WTC11 (cell line): Measurements from ENCODE around the gene CFAP251. TPM values are rescaled to one million over a fixed set of nuclear protein-coding genes. Genes with fewer than 3 reads are reported as not detected.

Experiments
- ATAC-seq: fragments of 200-7000 bp; cut with Tn5 transposase; 2 replicates; pipeline ENCODE4 v1.10.0; 2021; ENCODE audit warnings: mild to moderate bottlenecking, moderate library complexity
- CTCF ChIA-PET: fragments of 300-600 bp; sonication (Branson Sonifier 250); formaldehyde crosslinking; loops from one replicate; lab custom pipeline; 2021; ENCODE audit warnings: antibody characterized with exemption; lab: Charles Lee
- POLR2A ChIA-PET: fragments of 350-600 bp; sonication (Branson Sonifier 250); formaldehyde crosslinking; loops from one replicate; lab custom pipeline; 2021; ENCODE audit warnings: antibody characterized with exemption; lab: Charles Lee
- DNase-seq: peaks from one replicate; pipeline ENCODE4 v3.0.0; 2021; ENCODE audit warnings: low spot score
- H3K27ac Mint-ChIP-seq: 2 replicates; pipeline ENCODE4 v1.8.0; 2021; ENCODE audit warnings: mixed read lengths
- H3K27me3 Mint-ChIP-seq: 2 replicates; pipeline ENCODE4 v1.8.0; 2021; ENCODE audit warnings: low read depth, mild to moderate bottlenecking, moderate library complexity, mixed read lengths
- H3K36me3 Mint-ChIP-seq: 2 replicates; pipeline ENCODE4 v1.8.0; 2021; ENCODE audit warnings: mixed read lengths
- H3K4me1 Mint-ChIP-seq: 2 replicates; pipeline ENCODE4 v1.8.0; 2022; ENCODE audit warnings: mixed read lengths
- H3K4me3 Mint-ChIP-seq: 2 replicates; pipeline ENCODE4 v1.8.0; 2021; ENCODE audit warnings: mild to moderate bottlenecking, moderate library complexity, mixed read lengths
- H3K9me3 Mint-ChIP-seq: 2 replicates; pipeline ENCODE4 v1.8.0; 2021; ENCODE audit warnings: mixed read lengths
- ATF1 ChIP-seq: sonication (generic); formaldehyde crosslinking; IDR thresholded peaks from 2 replicates; pipeline ENCODE4 v1.8.1; 2023; ENCODE audit warnings: mild to moderate bottlenecking, moderate library complexity, missing genetic modification reagents
- GRHL2 ChIP-seq: fragments of 250-450 bp; sonication (Bioruptor Pico); IDR thresholded peaks from 2 replicates; pipeline ENCODE4 v1.8.0; 2022; ENCODE audit warnings: mild to moderate bottlenecking, moderate library complexity; ENCODE audit not compliant: insufficient replicate concordance, severe bottlenecking
- HMGA2 ChIP-seq: fragments of 250-450 bp; sonication (Bioruptor Pico); IDR thresholded peaks from 2 replicates; pipeline ENCODE4 v1.4.0; 2021; ENCODE audit warnings: mild to moderate bottlenecking, moderate library complexity
- HMGXB4 ChIP-seq: sonication (generic); formaldehyde crosslinking; IDR thresholded peaks from 2 replicates; pipeline ENCODE4 v1.8.1; 2023; ENCODE audit warnings: mild to moderate bottlenecking, moderate library complexity, missing genetic modification reagents
- IRF2 ChIP-seq: sonication (generic); formaldehyde crosslinking; IDR thresholded peaks from 2 replicates; pipeline ENCODE4 v1.8.0; 2022; ENCODE audit warnings: low read depth, missing genetic modification reagents, borderline replicate concordance
- KAT7 ChIP-seq: sonication (generic); formaldehyde crosslinking; IDR thresholded peaks from 2 replicates; pipeline ENCODE4 v1.8.1; 2023; ENCODE audit warnings: missing genetic modification reagents, mild to moderate bottlenecking, borderline replicate concordance
- MAX ChIP-seq: sonication (generic); formaldehyde crosslinking; IDR thresholded peaks from 2 replicates; pipeline ENCODE4 v1.8.0; 2022; ENCODE audit warnings: mild to moderate bottlenecking, missing genetic modification reagents
- MYBL2 ChIP-seq: sonication (generic); formaldehyde crosslinking; IDR thresholded peaks from 2 replicates; pipeline ENCODE4 v1.8.1; 2023; ENCODE audit warnings: mild to moderate bottlenecking, moderate library complexity, missing genetic modification reagents
- NFE2L1 ChIP-seq: sonication (generic); formaldehyde crosslinking; IDR thresholded peaks from 2 replicates; pipeline ENCODE4 v1.8.1; 2023; ENCODE audit warnings: missing genetic modification reagents
- NR1H2 ChIP-seq: sonication (generic); formaldehyde crosslinking; IDR thresholded peaks from 2 replicates; pipeline ENCODE4 v1.9.0; 2021; ENCODE audit warnings: mild to moderate bottlenecking, moderate library complexity, missing genetic modification reagents
- SOX15 ChIP-seq: fragments of 250-450 bp; sonication (Bioruptor Pico); IDR thresholded peaks from 2 replicates; pipeline ENCODE4 v1.9.0; 2021; ENCODE audit warnings: mild to moderate bottlenecking
- TEAD1 ChIP-seq: sonication (generic); formaldehyde crosslinking; IDR thresholded peaks from 2 replicates; pipeline ENCODE4 v1.8.0; 2022; ENCODE audit warnings: mild to moderate bottlenecking, missing genetic modification reagents
- TP53 ChIP-seq: sonication (generic); formaldehyde crosslinking; IDR thresholded peaks from 2 replicates; pipeline ENCODE4 v1.8.1; 2023; ENCODE audit warnings: mild to moderate bottlenecking, missing genetic modification reagents
- USF1 ChIP-seq: sonication (generic); formaldehyde crosslinking; IDR thresholded peaks from 2 replicates; pipeline ENCODE4 v1.8.0; 2022; ENCODE audit warnings: mild to moderate bottlenecking, missing genetic modification reagents
- USF2 ChIP-seq: sonication (generic); formaldehyde crosslinking; IDR thresholded peaks from 2 replicates; pipeline ENCODE4 v1.8.1; 2023; ENCODE audit warnings: mild to moderate bottlenecking, missing genetic modification reagents, moderate library complexity
- ZBTB43 ChIP-seq: sonication (generic); formaldehyde crosslinking; IDR thresholded peaks from 2 replicates; pipeline ENCODE4 v1.8.1; 2023; ENCODE audit warnings: mild to moderate bottlenecking, missing genetic modification reagents
- ZNF138 ChIP-seq: sonication (generic); formaldehyde crosslinking; conservative IDR thresholded peaks from 2 replicates; pipeline ENCODE4 v1.8.1; 2022; ENCODE audit warnings: mild to moderate bottlenecking, moderate library complexity, missing genetic modification reagents
- ZNF396 ChIP-seq: fragments of 250-450 bp; sonication (Bioruptor Pico); IDR thresholded peaks from 2 replicates; pipeline ENCODE4 v1.8.0; 2021; ENCODE audit warnings: mild to moderate bottlenecking, moderate library complexity, borderline replicate concordance
- ZNF416 ChIP-seq: fragments of 250-450 bp; sonication (Bioruptor Pico); IDR thresholded peaks from 2 replicates; pipeline ENCODE4 v1.9.0; 2021; ENCODE audit warnings: mild to moderate bottlenecking, inconsistent platforms
- ZNF423 ChIP-seq: fragments of 250-450 bp; sonication (Bioruptor Pico); IDR thresholded peaks from 2 replicates; pipeline ENCODE4 v2.1.2; 2022; ENCODE audit warnings: mild to moderate bottlenecking, moderate library complexity
- ZNF671 ChIP-seq: fragments of 250-450 bp; sonication (Bioruptor Pico); IDR thresholded peaks from 2 replicates; pipeline ENCODE4 v1.8.0; 2021; ENCODE audit warnings: mild to moderate bottlenecking
- ZSCAN18 ChIP-seq: fragments of 250-450 bp; sonication (Bioruptor Pico); IDR thresholded peaks from 2 replicates; pipeline ENCODE4 v2.1.2; 2022; ENCODE audit warnings: mild to moderate bottlenecking, moderate library complexity
- total RNA-seq: library from RNA; stranded (reverse); gene quantifications from 3 replicates; pipeline ENCODE4 v1.2.3, GENCODE V29; 2021

CFAP251 gene
- total RNA-seq, 1 experiment from 2014 or later: 3.1 TPM

GRCh38 chr12:122012184-122012583 lies 93.8 kb downstream of the CFAP251 start:
- 0 out of 2 replicates have a peak, but pooled peaks cover 5% of the 10 kb centered on the region for H3K9me3 Mint-ChIP-seq
- no peak for ATAC-seq
- ChIA-PET CTCF (interaction anchor here (1.5 kb wide), 1 partner anchor 200 kb away, joined by 3 read pairs; no protein-coding TSS in a partner anchor), POLR2A (no interaction called here)
- TF ChIP-seq HMGXB4 (CRISPR knock-in tag) (no peak), ATF1 (CRISPR knock-in tag) (no peak), ZSCAN18 (no peak), ZBTB43 (no peak), ZNF416 (no peak)
- H3K27me3 Mint-ChIP-seq: no peaks in the 10 kb centered on the region; the same call in 1 of the 2 replicates
- H3K4me1 Mint-ChIP-seq: no peaks in the 10 kb centered on the region
- no peak overlapping the region for H3K4me3 Mint-ChIP-seq
- H3K36me3 Mint-ChIP-seq: no peaks in the 10 kb centered on the region
- no peak overlapping the region for H3K27ac Mint-ChIP-seq
- DNase-seq: no peak

GRCh38 chr12:122013136-122013535 lies 94.7 kb downstream of the CFAP251 start:
- ATAC-seq: no peak
- H3K27me3 Mint-ChIP-seq: no peaks in the 10 kb centered on the region; the same call in 1 of the 2 replicates
- TF ChIP-seq USF2 (CRISPR knock-in tag): no peak
- TF ChIP-seq ZNF423: no peak
- TF ChIP-seq MYBL2 (CRISPR knock-in tag): no peak
- TF ChIP-seq GRHL2: no peak
- no peak for TF ChIP-seq HMGA2 (CRISPR knock-in tag)
- TF ChIP-seq TP53 (CRISPR knock-in tag): no peak
- TF ChIP-seq NFE2L1 (CRISPR knock-in tag): no peak
- no peak for TF ChIP-seq SOX15
- TF ChIP-seq ZNF138 (CRISPR knock-in tag): no peak
- TF ChIP-seq IRF2: no peak
- TF ChIP-seq MAX (CRISPR knock-in tag): no peak
- TF ChIP-seq NR1H2 (CRISPR knock-in tag): no peak
- no peak for TF ChIP-seq ZNF396 (CRISPR knock-in tag)
- no peak for TF ChIP-seq ZBTB43
- TF ChIP-seq KAT7 (CRISPR knock-in tag): no peak
- TF ChIP-seq ZNF671: no peak
- no peak for TF ChIP-seq USF1
- TF ChIP-seq TEAD1 (CRISPR knock-in tag): no peak
- no peaks in the 10 kb centered on the region; the same call in 1 of the 2 replicates for H3K36me3 Mint-ChIP-seq
- no peak overlapping the region for H3K27ac Mint-ChIP-seq
- H3K4me3 Mint-ChIP-seq: no peak overlapping the region
- DNase-seq: no peak
- no peaks in the 10 kb centered on the region for H3K4me1 Mint-ChIP-seq
- H3K9me3 Mint-ChIP-seq: peaks cover 6% of the 10 kb centered on the region; the same call in 1 of the 2 replicates
- ChIA-PET POLR2A (no interaction called here), CTCF (no interaction called here)
